Liver (tissue), 3 donors: Measurements from ENCODE around the gene UBR1.

Experiments
- ATF3 ChIP-seq: IDR thresholded peaks from 2 replicates; pipeline ENCODE4 v1.6.1; 2016; ENCODE audit warnings: antibody characterized with exemption
- FOXA1 ChIP-seq: IDR thresholded peaks from 2 replicates; pipeline ENCODE4 v1.6.1; 2016; ENCODE audit warnings: antibody characterized with exemption
- GABPA ChIP-seq, 2 donors: IDR thresholded peaks in 1 of 2; conservative IDR thresholded peaks in 1 of 2; 2 replicates each; pipeline ENCODE4 v1.6.1; 2016; ENCODE audit warnings: antibody characterized with exemption in 2 of 2, mild to moderate bottlenecking in 1 of 2, moderate library complexity in 1 of 2
- JUND ChIP-seq, 2 donors: IDR thresholded peaks; 2 replicates each; pipeline ENCODE4 v1.6.1; 2016; ENCODE audit warnings: antibody characterized with exemption in 2 of 2
- MAX ChIP-seq: IDR thresholded peaks from 2 replicates; pipeline ENCODE4 v1.6.1; 2016; ENCODE audit warnings: antibody characterized with exemption
- NR2F2 ChIP-seq: IDR thresholded peaks from 2 replicates; pipeline ENCODE4 v1.6.1; 2016; ENCODE audit warnings: antibody characterized with exemption
- RAD21 ChIP-seq, 2 donors: IDR thresholded peaks; 2 replicates each; pipeline ENCODE4 v1.6.1; 2016; ENCODE audit warnings: antibody characterized with exemption in 2 of 2, mild to moderate bottlenecking in 2 of 2
- RXRA ChIP-seq, 2 donors: IDR thresholded peaks; 2 replicates each; pipeline ENCODE4 v1.6.1; 2017 to 2018; ENCODE audit warnings: antibody characterized with exemption in 2 of 2, mild to moderate bottlenecking in 1 of 2
- SP1 ChIP-seq: IDR thresholded peaks from 2 replicates; pipeline ENCODE4 v1.6.1; 2018; ENCODE audit warnings: antibody characterized with exemption, mild to moderate bottlenecking
- TAF1 ChIP-seq: conservative IDR thresholded peaks from 2 replicates; pipeline ENCODE4 v1.6.1; 2016; ENCODE audit warnings: antibody characterized with exemption, mild to moderate bottlenecking
- YY1 ChIP-seq: IDR thresholded peaks from 2 replicates; pipeline ENCODE4 v1.6.1; 2016; ENCODE audit warnings: antibody characterized with exemption, mild to moderate bottlenecking
- ZBTB33 ChIP-seq: IDR thresholded peaks from 2 replicates; pipeline ENCODE4 v1.6.1; 2016; ENCODE audit warnings: antibody characterized with exemption
- TF ChIP-seq, protein P1 (sequence below): fragments of 150-350 bp; IDR thresholded peaks from 2 replicates; pipeline ENCODE4 v1.5.1; 2017; ENCODE audit warnings: improper control_type of control experiment, low read depth, low read length; ENCODE audit not compliant: missing input control
- TF ChIP-seq, protein P2 (sequence below): IDR thresholded peaks from 2 replicates; pipeline ENCODE4 v1.6.1; 2016; ENCODE audit warnings: antibody characterized with exemption, mild to moderate bottlenecking
- donor health status: healthy.
- donor health status: healthy.

DNA sequence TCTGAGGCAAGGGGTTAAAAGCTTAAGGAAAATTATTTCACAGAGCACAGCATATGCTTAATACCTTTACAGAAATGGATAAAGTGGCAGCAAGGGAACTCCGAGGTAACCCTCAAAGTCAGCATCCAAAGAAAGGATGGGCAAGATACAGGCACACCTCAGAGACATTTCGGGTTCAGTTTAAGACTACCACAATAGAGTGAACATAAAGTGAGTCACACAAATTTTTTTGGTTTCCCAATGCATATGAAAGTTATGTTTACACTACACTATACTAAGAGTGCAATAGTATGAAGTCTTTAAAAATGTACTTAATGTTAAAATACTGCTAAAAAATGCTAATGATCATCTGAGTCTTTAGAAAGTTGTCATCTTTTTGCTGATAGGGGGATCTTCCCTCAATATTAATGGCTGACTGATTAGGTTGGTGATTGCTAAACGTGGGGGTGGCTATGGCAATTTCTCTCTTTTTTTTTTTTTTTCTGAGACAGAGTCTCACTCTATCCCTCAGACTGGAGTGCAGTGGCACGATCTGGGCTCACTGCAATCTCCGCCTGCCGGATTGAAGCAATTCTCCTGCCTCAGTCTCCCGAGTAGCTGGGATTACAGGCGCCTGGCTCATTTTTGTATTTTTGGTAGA is 10.0 kb downstream of the UBR1 start:
- no peak for TF ChIP-seq MAX
- TF ChIP-seq ZBTB33: no peak
- TF ChIP-seq, protein P1, sequence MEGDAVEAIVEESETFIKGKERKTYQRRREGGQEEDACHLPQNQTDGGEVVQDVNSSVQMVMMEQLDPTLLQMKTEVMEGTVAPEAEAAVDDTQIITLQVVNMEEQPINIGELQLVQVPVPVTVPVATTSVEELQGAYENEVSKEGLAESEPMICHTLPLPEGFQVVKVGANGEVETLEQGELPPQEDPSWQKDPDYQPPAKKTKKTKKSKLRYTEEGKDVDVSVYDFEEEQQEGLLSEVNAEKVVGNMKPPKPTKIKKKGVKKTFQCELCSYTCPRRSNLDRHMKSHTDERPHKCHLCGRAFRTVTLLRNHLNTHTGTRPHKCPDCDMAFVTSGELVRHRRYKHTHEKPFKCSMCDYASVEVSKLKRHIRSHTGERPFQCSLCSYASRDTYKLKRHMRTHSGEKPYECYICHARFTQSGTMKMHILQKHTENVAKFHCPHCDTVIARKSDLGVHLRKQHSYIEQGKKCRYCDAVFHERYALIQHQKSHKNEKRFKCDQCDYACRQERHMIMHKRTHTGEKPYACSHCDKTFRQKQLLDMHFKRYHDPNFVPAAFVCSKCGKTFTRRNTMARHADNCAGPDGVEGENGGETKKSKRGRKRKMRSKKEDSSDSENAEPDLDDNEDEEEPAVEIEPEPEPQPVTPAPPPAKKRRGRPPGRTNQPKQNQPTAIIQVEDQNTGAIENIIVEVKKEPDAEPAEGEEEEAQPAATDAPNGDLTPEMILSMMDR: no peak
- TF ChIP-seq RAD21 (IDR thresholded peaks at IDR 0.05): no peak
- TF ChIP-seq GABPA (IDR thresholded peaks at IDR 0.05 in 1 of 2, conservative IDR thresholded peaks at IDR 0.05 in 1 of 2): no peak
- TF ChIP-seq SP1: no peak
- TF ChIP-seq, protein P2, sequence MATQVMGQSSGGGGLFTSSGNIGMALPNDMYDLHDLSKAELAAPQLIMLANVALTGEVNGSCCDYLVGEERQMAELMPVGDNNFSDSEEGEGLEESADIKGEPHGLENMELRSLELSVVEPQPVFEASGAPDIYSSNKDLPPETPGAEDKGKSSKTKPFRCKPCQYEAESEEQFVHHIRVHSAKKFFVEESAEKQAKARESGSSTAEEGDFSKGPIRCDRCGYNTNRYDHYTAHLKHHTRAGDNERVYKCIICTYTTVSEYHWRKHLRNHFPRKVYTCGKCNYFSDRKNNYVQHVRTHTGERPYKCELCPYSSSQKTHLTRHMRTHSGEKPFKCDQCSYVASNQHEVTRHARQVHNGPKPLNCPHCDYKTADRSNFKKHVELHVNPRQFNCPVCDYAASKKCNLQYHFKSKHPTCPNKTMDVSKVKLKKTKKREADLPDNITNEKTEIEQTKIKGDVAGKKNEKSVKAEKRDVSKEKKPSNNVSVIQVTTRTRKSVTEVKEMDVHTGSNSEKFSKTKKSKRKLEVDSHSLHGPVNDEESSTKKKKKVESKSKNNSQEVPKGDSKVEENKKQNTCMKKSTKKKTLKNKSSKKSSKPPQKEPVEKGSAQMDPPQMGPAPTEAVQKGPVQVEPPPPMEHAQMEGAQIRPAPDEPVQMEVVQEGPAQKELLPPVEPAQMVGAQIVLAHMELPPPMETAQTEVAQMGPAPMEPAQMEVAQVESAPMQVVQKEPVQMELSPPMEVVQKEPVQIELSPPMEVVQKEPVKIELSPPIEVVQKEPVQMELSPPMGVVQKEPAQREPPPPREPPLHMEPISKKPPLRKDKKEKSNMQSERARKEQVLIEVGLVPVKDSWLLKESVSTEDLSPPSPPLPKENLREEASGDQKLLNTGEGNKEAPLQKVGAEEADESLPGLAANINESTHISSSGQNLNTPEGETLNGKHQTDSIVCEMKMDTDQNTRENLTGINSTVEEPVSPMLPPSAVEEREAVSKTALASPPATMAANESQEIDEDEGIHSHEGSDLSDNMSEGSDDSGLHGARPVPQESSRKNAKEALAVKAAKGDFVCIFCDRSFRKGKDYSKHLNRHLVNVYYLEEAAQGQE: no peak
- no peak for TF ChIP-seq FOXA1
- no peak for TF ChIP-seq TAF1
- no peak for TF ChIP-seq JUND (IDR thresholded peaks at IDR 0.05)
- no peak for TF ChIP-seq ATF3
- no peak for TF ChIP-seq YY1
- TF ChIP-seq NR2F2: no peak
- no peak for TF ChIP-seq RXRA (IDR thresholded peaks at IDR 0.05)
